Lung (tissue), 12 donors: ENCODE data around the gene STARD5. TPM values are rescaled to one million over a fixed set of nuclear protein-coding genes. Genes with fewer than 3 reads are reported as not detected.

ENCODE experiments used
- ATAC-seq: fragments of 200-7000 bp; cut with Tn5 transposase; one replicate; pipeline ENCODE4 v1.9.1; 2020; ENCODE audit warnings: moderate number of reproducible peaks; ENCODE audit not compliant: insufficient read depth, low FRiP score
- DNase-seq, 3 donors: peaks; one replicate each; pipeline ENCODE4 v3.0.0-alpha.2; 2013 to 2017
- H3K27ac ChIP-seq, 2 donors: one replicate each; pipeline ENCODE4 v1.5.1; 2013; ENCODE audit warnings: mild to moderate bottlenecking in 2 of 2, moderate library complexity in 2 of 2, control low read depth in 1 of 2, inconsistent platforms in 1 of 2, low read depth in 1 of 2, low read length in 1 of 2
- H3K27me3 ChIP-seq, 3 donors: one replicate each; pipeline ENCODE4 v1.5.1; 2013; ENCODE audit warnings: low read length in 2 of 3; ENCODE audit not compliant: control insufficient read depth in 3 of 3, insufficient read depth in 3 of 3
- H3K36me3 ChIP-seq, 4 donors: one replicate each; pipeline ENCODE4 v1.5.1; 2013; ENCODE audit warnings: low read length in 4 of 4, mild to moderate bottlenecking in 1 of 4, moderate library complexity in 1 of 4; ENCODE audit not compliant: control insufficient read depth in 4 of 4, insufficient read depth in 4 of 4
- H3K4me1 ChIP-seq, 5 donors: one replicate each; pipeline ENCODE4 v1.5.1; 2013; ENCODE audit warnings: low read length in 5 of 5, mild to moderate bottlenecking in 2 of 5, moderate library complexity in 1 of 5; ENCODE audit not compliant: control insufficient read depth in 5 of 5, insufficient read depth in 5 of 5
- H3K4me3 ChIP-seq: one replicate; pipeline ENCODE4 v1.5.1; 2013; ENCODE audit warnings: mild to moderate bottlenecking, control low read depth, moderate library complexity
- H3K9ac ChIP-seq, 2 donors: one replicate each; pipeline ENCODE4 v1.5.1; 2013; ENCODE audit warnings: low read length in 2 of 2, control low read depth in 1 of 2; ENCODE audit not compliant: insufficient read depth in 1 of 2
- H3K9me3 ChIP-seq, 4 donors: one replicate each; pipeline ENCODE4 v1.5.1; 2013; ENCODE audit warnings: low read length in 3 of 4, mild to moderate bottlenecking in 1 of 4, moderate library complexity in 1 of 4; ENCODE audit not compliant: control insufficient read depth in 4 of 4, insufficient read depth in 3 of 4
- CTCF ChIP-seq: IDR thresholded peaks from 2 replicates; pipeline ENCODE4 v1.5.1; 2012; ENCODE audit warnings: mild to moderate bottlenecking; ENCODE audit errors: control extremely low read depth, extremely low read depth
- WGBS, 2 donors: extraction: QIAGEN DNeasy Blood & Tissue Kit; methylation state at CpG; one replicate each; pipeline ENCODE4 v1.1.7; 2013; 5-methylcytosine and 5-hydroxymethylcytosine counted together
- polyA plus RNA-seq, 2 donors: library from polyadenylated mRNA; stranded (reverse); fragments of 200-250 nt; gene quantifications; one replicate each; pipeline ENCODE4 v1.2.1, GENCODE V29; 2013
- total RNA-seq, 2 donors: library from RNA; depleted of rRNA in 1 of 2; stranded (reverse); fragments of >200 nt in 1 of 2; gene quantifications; one replicate each; pipeline ENCODE4 v1.2.1, GENCODE V29; 2014 to 2021
- donor health status: control.
- donor health status: control.
- donor health status: Bipolar disorder and iron deficiency.
- donor health status: healthy.
- donor health status: DM: yes; HTN: yes; CAD: no.

STARD5 gene
- total and polyA plus RNA-seq, 4 donors: 2.9 to 7.0 (median 5.0) TPM

- no peak overlapping the region for H3K27ac ChIP-seq
- WGBS, 2 donors: 90 to 94% methylated on average over 12 of the region's 12 CpGs
- no peak for TF ChIP-seq CTCF
- H3K4me3 ChIP-seq: no peak overlapping the region
- H3K9me3 ChIP-seq: no peaks in the 10 kb centered on the region
- H3K36me3 ChIP-seq: peaks cover 0 to 6% (median 3%) of the 10 kb centered on the region in 4 donors
- no peaks in the 10 kb centered on the region for H3K27me3 ChIP-seq
- peaks cover 0 to 10% (median 0%) of the 10 kb centered on the region in 5 donors for H3K4me1 ChIP-seq
- ATAC-seq: no peak
- H3K9ac ChIP-seq: no peak overlapping the region
- peak in 1 of 3 donors; percentile 4 for DNase-seq
These were observed 42.0 kb downstream of the STARD5 start for GRCh38 chr15:81281766-81282605.

- no peak for TF ChIP-seq CTCF
- ATAC-seq: no peak
- Histone ChIP-seq H3K27me3 (no peaks in the 10 kb centered on the region), H3K27ac (no peak overlapping the region), H3K4me3 (no peak overlapping the region), H3K4me1 (peaks cover 0 to 9% (median 0%) of the 10 kb centered on the region in 5 donors), H3K36me3 (peaks cover 0 to 6% (median 3%) of the 10 kb centered on the region in 4 donors), H3K9me3 (no peaks in the 10 kb centered on the region), H3K9ac (no peak overlapping the region)
- 93 to 97% methylated on average over 3 of the region's 3 CpGs for WGBS, 2 donors
- DNase-seq: no peak
These were observed 42.5 kb downstream of the STARD5 start for GRCh38 chr15:81281456-81281735.

- 75 to 88% methylated on average over 8 of the region's 8 CpGs for WGBS, 2 donors
- no peak overlapping the region for H3K4me3 ChIP-seq
- H3K9me3 ChIP-seq: no peaks in the 10 kb centered on the region
- H3K36me3 ChIP-seq: peaks cover 0 to 6% (median 1%) of the 10 kb centered on the region in 4 donors
- no peak overlapping the region for H3K9ac ChIP-seq
- peaks cover 0 to 9% (median 0%) of the 10 kb centered on the region in 5 donors for H3K4me1 ChIP-seq
- ATAC-seq: no peak
- no peaks in the 10 kb centered on the region for H3K27me3 ChIP-seq
- no peak overlapping the region for H3K27ac ChIP-seq
- no peak for DNase-seq
- TF ChIP-seq CTCF: no peak
These were observed 43.1 kb downstream of the STARD5 start for GRCh38 chr15:81280696-81281455.
